PC-9 (cell line): ENCODE results near the gene SLC35F4. TPM values are rescaled to one million over a fixed set of nuclear protein-coding genes. Genes with fewer than 3 reads are reported as not detected.

ENCODE experiments used
- BruUV-seq: library from RNA; stranded (reverse); fragments of 400-500 nt; replicated peaks from 2 replicates; lab custom pipeline; 2021; lab: Mats Ljungman, UMichigan
- CTCF ChIA-PET: fragments of 300-600 bp; sonication (Branson Sonifier 250); formaldehyde crosslinking; loops from one replicate; lab custom pipeline; 2022; ENCODE audit warnings: antibody characterized with exemption; lab: Charles Lee
- POLR2A ChIA-PET: fragments of 300-600 bp; sonication (Branson Sonifier 250); formaldehyde crosslinking; loops from one replicate; lab custom pipeline; 2022; ENCODE audit warnings: antibody characterized with exemption; ENCODE audit not compliant: unreplicated experiment; lab: Charles Lee
- DNase-seq, 2 experiments: peaks; one replicate each; pipeline versions ENCODE4 v3.0.0 to v3.0.0-alpha.2; 2015 to 2022; ENCODE audit warnings: mixed read lengths in 1 of 2
- H2AFZ ChIP-seq: fragments of 200-600 bp; sonication (generic); 2 replicates; pipeline ENCODE4 v1.8.1; 2017; ENCODE audit warnings: antibody characterized with exemption
- H3F3A ChIP-seq: fragments of 200-600 bp; sonication (generic); 2 replicates; pipeline ENCODE4 v1.8.1; 2017; ENCODE audit warnings: antibody characterized with exemption, mild to moderate bottlenecking, low read depth; ENCODE audit not compliant: insufficient read depth
- H3K27ac ChIP-seq: fragments of 200-600 bp; sonication (generic); 2 replicates; pipeline ENCODE4 v1.6.1; 2016; ENCODE audit warnings: mixed run types
- H3K27me3 ChIP-seq: fragments of 200-600 bp; sonication (generic); 2 replicates; pipeline ENCODE4 v1.6.1; 2016; ENCODE audit warnings: low read depth, mixed run types; ENCODE audit not compliant: insufficient read depth
- H3K36me3 ChIP-seq: fragments of 200-600 bp; sonication (generic); 2 replicates; pipeline ENCODE4 v1.6.1; 2016; ENCODE audit warnings: low read depth, mixed run types
- H3K4me1 ChIP-seq: fragments of 200-600 bp; sonication (generic); replicated peaks from 2 replicates; pipeline ENCODE4 v1.6.1; 2016; ENCODE audit warnings: mixed run types; ENCODE audit not compliant: insufficient read depth
- H3K4me2 ChIP-seq: fragments of 200-600 bp; sonication (generic); 2 replicates; pipeline ENCODE4 v1.6.1; 2017; ENCODE audit warnings: mixed run types
- H3K4me3 ChIP-seq: fragments of 200-600 bp; sonication (generic); 2 replicates; pipeline ENCODE4 v1.6.1; 2016; ENCODE audit warnings: mixed run types
- H3K79me2 ChIP-seq: fragments of 200-600 bp; sonication (generic); 2 replicates; pipeline ENCODE4 v1.6.1; 2017; ENCODE audit warnings: low read depth, mixed run types
- H3K9me2 ChIP-seq: fragments of 200-600 bp; sonication (generic); 2 replicates; pipeline ENCODE4 v1.8.1; 2017; ENCODE audit warnings: mild to moderate bottlenecking; ENCODE audit not compliant: insufficient read depth
- H3K9me3 ChIP-seq: fragments of 200-600 bp; sonication (generic); 2 replicates; pipeline ENCODE4 v1.8.1; 2016; ENCODE audit warnings: low read depth; ENCODE audit not compliant: insufficient read depth
- H4K20me1 ChIP-seq: fragments of 200-600 bp; sonication (generic); 2 replicates; pipeline ENCODE4 v1.8.1; 2017; ENCODE audit not compliant: insufficient read depth
- EZH2 ChIP-seq: fragments of 200-600 bp; sonication (generic); IDR thresholded peaks from 2 replicates; pipeline ENCODE4 v1.8.0; 2017; ENCODE audit warnings: antibody characterized with exemption, low read depth
- intact Hi-C: fragments of 100-400 bp; cut with micrococcal nuclease; formaldehyde crosslinking; loops from one replicate; pipeline ENCODE4 v1.10.0; 2022; ENCODE audit not compliant: unreplicated experiment
- total RNA-seq: library from RNA; stranded (reverse); gene quantifications from 2 replicates; pipeline ENCODE4 v1.2.3, GENCODE V29; 2021
- TF ChIP-seq, protein P1 (sequence below): fragments of 200-600 bp; sonication (generic); conservative IDR thresholded peaks from 2 replicates; pipeline ENCODE4 v1.6.1; 2017; ENCODE audit warnings: mixed run types, antibody characterized with exemption, mild to moderate bottlenecking, moderate library complexity

SLC35F4 gene
- total RNA-seq, 1 experiment from 2014 or later: not detected

DNA sequence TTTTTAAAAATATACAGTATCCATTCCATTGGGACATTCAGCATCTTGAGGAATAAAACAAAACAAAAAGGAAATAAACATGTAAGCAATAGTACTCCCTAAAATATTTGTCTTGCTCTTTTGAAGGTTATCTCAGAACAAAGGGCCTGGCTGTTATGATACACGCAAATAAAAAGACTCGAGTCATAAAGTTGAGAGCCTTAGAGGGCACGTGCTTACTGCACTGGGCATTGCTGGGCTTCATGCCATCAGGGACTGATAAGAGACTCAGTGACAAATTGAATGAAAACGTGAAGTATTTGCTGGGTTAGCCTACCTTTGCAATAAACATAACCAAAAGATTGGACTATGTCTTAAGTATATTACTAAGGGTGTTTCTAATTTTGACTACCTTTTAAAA lies 118.9 kb downstream of the SLC35F4 start:
- CTCF ChIA-PET: no interaction called here

DNA sequence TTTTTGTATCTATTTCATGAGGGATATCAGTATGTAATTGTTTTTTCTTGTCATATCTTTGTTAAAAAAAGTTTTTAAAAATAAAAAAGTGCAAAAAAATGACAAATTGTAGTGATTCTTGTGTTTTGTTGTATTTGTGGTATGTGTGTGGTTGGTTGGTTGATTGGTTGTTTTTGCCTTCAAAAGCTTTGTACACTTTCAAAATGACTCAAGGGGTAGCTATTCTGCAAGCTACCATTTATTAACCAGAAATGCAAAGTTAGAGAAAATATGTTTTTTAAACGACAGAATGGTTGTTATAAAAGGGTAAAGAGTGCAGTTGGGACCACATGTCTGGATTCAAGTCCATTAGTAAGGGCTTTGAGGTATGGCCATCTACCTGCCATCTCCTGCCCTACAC lies 119.3 kb downstream of the SLC35F4 start:
- no peaks in the 10 kb centered on the region for H3K9me2 ChIP-seq
- no peaks in the 10 kb centered on the region for H3K27me3 ChIP-seq
- H3K4me1 ChIP-seq: no peaks in the 10 kb centered on the region
- no peaks in the 10 kb centered on the region for H3K36me3 ChIP-seq
- DNase-seq: no peak
- H3F3A ChIP-seq: no peaks in the 10 kb centered on the region
- TF ChIP-seq, protein P1, sequence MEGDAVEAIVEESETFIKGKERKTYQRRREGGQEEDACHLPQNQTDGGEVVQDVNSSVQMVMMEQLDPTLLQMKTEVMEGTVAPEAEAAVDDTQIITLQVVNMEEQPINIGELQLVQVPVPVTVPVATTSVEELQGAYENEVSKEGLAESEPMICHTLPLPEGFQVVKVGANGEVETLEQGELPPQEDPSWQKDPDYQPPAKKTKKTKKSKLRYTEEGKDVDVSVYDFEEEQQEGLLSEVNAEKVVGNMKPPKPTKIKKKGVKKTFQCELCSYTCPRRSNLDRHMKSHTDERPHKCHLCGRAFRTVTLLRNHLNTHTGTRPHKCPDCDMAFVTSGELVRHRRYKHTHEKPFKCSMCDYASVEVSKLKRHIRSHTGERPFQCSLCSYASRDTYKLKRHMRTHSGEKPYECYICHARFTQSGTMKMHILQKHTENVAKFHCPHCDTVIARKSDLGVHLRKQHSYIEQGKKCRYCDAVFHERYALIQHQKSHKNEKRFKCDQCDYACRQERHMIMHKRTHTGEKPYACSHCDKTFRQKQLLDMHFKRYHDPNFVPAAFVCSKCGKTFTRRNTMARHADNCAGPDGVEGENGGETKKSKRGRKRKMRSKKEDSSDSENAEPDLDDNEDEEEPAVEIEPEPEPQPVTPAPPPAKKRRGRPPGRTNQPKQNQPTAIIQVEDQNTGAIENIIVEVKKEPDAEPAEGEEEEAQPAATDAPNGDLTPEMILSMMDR: no peak
- no peak for TF ChIP-seq EZH2
- no peaks in the 10 kb centered on the region for H3K9me3 ChIP-seq
- CTCF ChIA-PET: no interaction called here
- no peaks in the 10 kb centered on the region for H3K79me2 ChIP-seq
- no peak overlapping the region for H3K4me3 ChIP-seq
- POLR2A ChIA-PET: no interaction called here
- H3K27ac ChIP-seq: no peak overlapping the region
- intact Hi-C loops: no loop called here
- no peak overlapping the region for H2AFZ ChIP-seq
- H3K4me2 ChIP-seq: no peak overlapping the region
- H4K20me1 ChIP-seq: no peaks in the 10 kb centered on the region
- BruUV-seq: no TSS peak

More for the DNA sequence above, 118.9 kb downstream of the SLC35F4 start:
- no peak for TF ChIP-seq EZH2
- TF ChIP-seq, protein P1: no peak
- Histone ChIP-seq H3K9me3 (no peaks in the 10 kb centered on the region), H3K27me3 (no peaks in the 10 kb centered on the region), H2AFZ (no peak overlapping the region), H4K20me1 (no peaks in the 10 kb centered on the region), H3K79me2 (no peaks in the 10 kb centered on the region), H3K27ac (no peak overlapping the region), H3K9me2 (no peaks in the 10 kb centered on the region), H3K4me2 (no peak overlapping the region), H3F3A (no peaks in the 10 kb centered on the region), H3K4me1 (no peaks in the 10 kb centered on the region), H3K4me3 (no peak overlapping the region), H3K36me3 (no peaks in the 10 kb centered on the region)
- no peak for DNase-seq
- no TSS peak for BruUV-seq
- POLR2A ChIA-PET: no interaction called here
- intact Hi-C loops: no loop called here

- H3K9me2 ChIP-seq: no peaks in the 10 kb centered on the region
- intact Hi-C loops: no loop called here
- no peaks in the 10 kb centered on the region for H3K4me1 ChIP-seq
- no peak for DNase-seq
- no peaks in the 10 kb centered on the region for H3K79me2 ChIP-seq
- no peaks in the 10 kb centered on the region for H4K20me1 ChIP-seq
- ChIA-PET POLR2A (no interaction called here), CTCF (no interaction called here)
- H3K27ac ChIP-seq: no peak overlapping the region
- no peaks in the 10 kb centered on the region for H3K27me3 ChIP-seq
- H3K4me2 ChIP-seq: no peak overlapping the region
- no peak overlapping the region for H3K4me3 ChIP-seq
- no peaks in the 10 kb centered on the region for H3F3A ChIP-seq
- no TSS peak for BruUV-seq
- H2AFZ ChIP-seq: no peak overlapping the region
- TF ChIP-seq, protein P1: no peak
- no peak for TF ChIP-seq EZH2
- H3K36me3 ChIP-seq: no peaks in the 10 kb centered on the region
- no peaks in the 10 kb centered on the region for H3K9me3 ChIP-seq
Measured at GRCh38 chr14:57739516-57739915, 126.4 kb downstream of the SLC35F4 start.
